GM23338 (cell line): ENCODE data around the gene MCIDAS. TPM values are rescaled to one million over a fixed set of nuclear protein-coding genes. Genes with fewer than 3 reads are reported as not detected.

Experiments
- ATAC-seq: fragments of 200-7000 bp; cut with Tn5 transposase; 3 replicates; pipeline ENCODE4 v1.9.1; 2020
- DNase-seq: peaks from one replicate; pipeline ENCODE4 v3.0.0-alpha.2; 2015; ENCODE audit warnings: low spot score
- H2AFZ ChIP-seq: fragments of 200-600 bp; sonication (generic); 2 replicates; pipeline ENCODE4 v1.8.0; 2016; ENCODE audit warnings: antibody characterized with exemption, mild to moderate bottlenecking, moderate library complexity
- H3F3A ChIP-seq: fragments of 200-600 bp; sonication (generic); replicated peaks from 2 replicates; pipeline ENCODE4 v1.8.0; 2017; ENCODE audit warnings: antibody characterized with exemption, mixed run types, low read depth
- H3K27ac ChIP-seq: fragments of 200-600 bp; sonication (generic); 2 replicates; pipeline ENCODE4 v1.6.1; 2016; ENCODE audit warnings: low read depth
- H3K27me3 ChIP-seq: fragments of 200-600 bp; sonication (generic); 2 replicates; pipeline ENCODE4 v1.8.0; 2016; ENCODE audit warnings: mild to moderate bottlenecking, mixed run types, moderate library complexity; ENCODE audit not compliant: insufficient read depth
- H3K36me3 ChIP-seq: fragments of 200-600 bp; sonication (generic); 2 replicates; pipeline ENCODE4 v1.8.0; 2016; ENCODE audit warnings: mild to moderate bottlenecking; ENCODE audit not compliant: insufficient read depth
- H3K4me1 ChIP-seq: fragments of 200-600 bp; sonication (generic); 2 replicates; pipeline ENCODE4 v1.8.0; 2016; ENCODE audit warnings: mild to moderate bottlenecking, moderate library complexity; ENCODE audit not compliant: insufficient read depth
- H3K4me2 ChIP-seq: fragments of 200-600 bp; sonication (generic); 2 replicates; pipeline ENCODE4 v1.7.1; 2017; ENCODE audit warnings: mixed run types
- H3K4me3 ChIP-seq: fragments of 200-600 bp; sonication (generic); 2 replicates; pipeline ENCODE4 v1.6.1; 2016; ENCODE audit warnings: mixed run types
- H3K79me2 ChIP-seq: fragments of 200-600 bp; sonication (generic); replicated peaks from 2 replicates; pipeline ENCODE4 v1.8.0; 2017; ENCODE audit warnings: mild to moderate bottlenecking; ENCODE audit not compliant: insufficient read depth
- H3K9me2 ChIP-seq: fragments of 200-600 bp; sonication (generic); 2 replicates; pipeline ENCODE4 v1.8.0; 2017; ENCODE audit not compliant: insufficient read depth
- H4K20me1 ChIP-seq: fragments of 200-600 bp; sonication (generic); replicated peaks from 2 replicates; pipeline ENCODE4 v1.8.0; 2017; ENCODE audit warnings: mild to moderate bottlenecking; ENCODE audit not compliant: insufficient read depth
- H3K27ac Mint-ChIP-seq: 2 replicates; pipeline ENCODE4 v1.8.0; 2020; ENCODE audit warnings: inconsistent platforms, mild to moderate bottlenecking, moderate library complexity, mixed read lengths
- H3K27me3 Mint-ChIP-seq: 3 replicates; pipeline ENCODE4 v1.8.0; 2022; ENCODE audit warnings: low read depth, mild to moderate bottlenecking, moderate library complexity, mixed read lengths, inconsistent platforms; ENCODE audit not compliant: insufficient read depth, poor library complexity
- H3K36me3 Mint-ChIP-seq: 3 replicates; pipeline ENCODE4 v1.8.0; 2021; ENCODE audit warnings: low read depth, mild to moderate bottlenecking, inconsistent platforms, moderate library complexity, mixed read lengths
- H3K4me1 Mint-ChIP-seq: 3 replicates; pipeline ENCODE4 v1.8.0; 2020; ENCODE audit warnings: mild to moderate bottlenecking, inconsistent platforms, mixed read lengths
- H3K4me3 Mint-ChIP-seq: 3 replicates; pipeline ENCODE4 v1.8.0; 2021; ENCODE audit warnings: moderate library complexity, mild to moderate bottlenecking, inconsistent platforms, mixed read lengths
- H3K9me3 Mint-ChIP-seq: 3 replicates; pipeline ENCODE4 v1.8.0; 2020; ENCODE audit warnings: moderate library complexity, mild to moderate bottlenecking, inconsistent platforms, mixed read lengths
- EZH2 ChIP-seq: fragments of 200-600 bp; sonication (generic); IDR thresholded peaks from one replicate; pipeline ENCODE4 v1.8.0; 2017; ENCODE audit warnings: antibody characterized with exemption, mild to moderate bottlenecking, low read depth; ENCODE audit not compliant: unreplicated experiment
- EZH2phosphoT487 ChIP-seq: fragments of 200-600 bp; sonication (generic); IDR thresholded peaks from one replicate; pipeline ENCODE4 v1.8.1; 2018; ENCODE audit warnings: antibody characterized with exemption; ENCODE audit not compliant: unreplicated experiment
- POLR2AphosphoS5 ChIP-seq: IDR thresholded peaks from 2 replicates; pipeline ENCODE4 v1.6.1; 2016; ENCODE audit warnings: antibody characterized with exemption, low read depth
- STAT1 ChIP-seq: IDR thresholded peaks from one replicate; pipeline ENCODE4 v1.6.1; 2016; ENCODE audit warnings: antibody characterized with exemption; ENCODE audit not compliant: unreplicated experiment
- ZNF114 ChIP-seq: fragments of 250-450 bp; sonication (Bioruptor Pico); IDR thresholded peaks from 2 replicates; pipeline ENCODE4 v1.5.0; 2020; ENCODE audit warnings: mild to moderate bottlenecking, moderate library complexity
- polyA plus RNA-seq: library from polyadenylated mRNA; unstranded; fragments of >200 nt; fragmentation: Nextera tagmentation; extraction: Ambion mirVana; gene quantifications from 2 replicates; pipeline ENCODE4 v1.2.1, GENCODE V29; 2016
- total RNA-seq: library from RNA; depleted of rRNA; stranded (reverse); fragments of >200 nt; shearing (Covaris generic); gene quantifications from 2 replicates; pipeline ENCODE4 v1.2.3, GENCODE V29; 2014
- TF ChIP-seq, protein P1 (sequence below): IDR thresholded peaks from 2 replicates; pipeline ENCODE4 v1.6.1; 2016; ENCODE audit warnings: antibody characterized with exemption
- TF ChIP-seq, protein P2 (sequence below), 2 experiments: fragments of 200-600 bp in 1 of 2; sonication (generic) in 1 of 2; conservative IDR thresholded peaks; 2 replicates each; pipeline versions ENCODE4 v1.5.1 to v1.6.1; 2016 to 2017; ENCODE audit warnings: antibody characterized with exemption in 2 of 2, low read depth in 2 of 2, mild to moderate bottlenecking in 2 of 2, moderate library complexity in 1 of 2

The MCIDAS gene
- total and polyA plus RNA-seq, 2 experiments from 2014 or later, result not detected

DNA sequence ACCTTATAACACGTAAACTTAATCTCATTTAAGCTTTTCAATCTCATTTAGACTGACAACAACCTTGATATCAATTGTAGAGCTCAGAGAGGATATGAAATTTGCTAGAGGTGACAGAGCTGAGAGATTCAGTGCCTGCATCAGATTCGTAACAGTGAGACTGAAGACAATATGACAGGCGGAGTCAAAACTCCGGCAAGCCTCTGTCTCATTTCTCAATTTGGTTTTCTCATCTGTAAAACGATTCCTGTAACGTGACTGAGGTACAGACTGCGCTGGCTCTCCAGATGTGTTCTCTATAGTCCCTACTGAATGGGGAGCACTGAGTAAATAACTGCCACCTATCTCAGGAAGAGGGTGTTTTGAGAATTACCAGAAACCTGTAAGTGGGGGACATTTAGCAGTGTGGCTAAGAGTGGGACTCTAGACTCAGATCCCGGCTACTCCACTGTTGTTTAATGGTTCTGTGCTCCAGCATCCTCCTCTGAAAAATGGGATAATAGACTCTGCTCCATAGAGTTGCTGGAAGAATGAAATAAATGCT is 3.0 kb upstream of the MCIDAS start:
- Mint-ChIP-seq H3K27me3 (peaks cover 96% of the 10 kb centered on the region), H3K4me1 (peaks cover 27% of the 10 kb centered on the region), H3K36me3 (peaks cover 3% of the 10 kb centered on the region; the same call in 1 of the 3 replicates), H3K9me3 (peaks cover 5% of the 10 kb centered on the region), H3K27ac (no peak overlapping the region), H3K4me3 (no peak overlapping the region; the same call in 2 of the 3 replicates)
- ATAC-seq (no peak), DNase-seq (no peak)
- Histone ChIP-seq H3K79me2 (no peaks in the 10 kb centered on the region), H4K20me1 (peaks cover 47% of the 10 kb centered on the region), H3K36me3 (no peaks in the 10 kb centered on the region; the same call in 1 of the 2 replicates), H3K4me3 (no peak overlapping the region), H3K27ac (no peak overlapping the region), H3K4me2 (no peak overlapping the region), H3K9me2 (no peaks in the 10 kb centered on the region), H3K27me3 (peaks cover 100% of the 10 kb centered on the region), H2AFZ (no peak overlapping the region), H3K4me1 (peaks cover 34% of the 10 kb centered on the region), H3F3A (peaks cover 30% of the 10 kb centered on the region)
- TF ChIP-seq, protein P1, sequence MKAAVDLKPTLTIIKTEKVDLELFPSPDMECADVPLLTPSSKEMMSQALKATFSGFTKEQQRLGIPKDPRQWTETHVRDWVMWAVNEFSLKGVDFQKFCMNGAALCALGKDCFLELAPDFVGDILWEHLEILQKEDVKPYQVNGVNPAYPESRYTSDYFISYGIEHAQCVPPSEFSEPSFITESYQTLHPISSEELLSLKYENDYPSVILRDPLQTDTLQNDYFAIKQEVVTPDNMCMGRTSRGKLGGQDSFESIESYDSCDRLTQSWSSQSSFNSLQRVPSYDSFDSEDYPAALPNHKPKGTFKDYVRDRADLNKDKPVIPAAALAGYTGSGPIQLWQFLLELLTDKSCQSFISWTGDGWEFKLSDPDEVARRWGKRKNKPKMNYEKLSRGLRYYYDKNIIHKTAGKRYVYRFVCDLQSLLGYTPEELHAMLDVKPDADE, result no peak
- peak; percentile 86 for TF ChIP-seq EZH2

DNA sequence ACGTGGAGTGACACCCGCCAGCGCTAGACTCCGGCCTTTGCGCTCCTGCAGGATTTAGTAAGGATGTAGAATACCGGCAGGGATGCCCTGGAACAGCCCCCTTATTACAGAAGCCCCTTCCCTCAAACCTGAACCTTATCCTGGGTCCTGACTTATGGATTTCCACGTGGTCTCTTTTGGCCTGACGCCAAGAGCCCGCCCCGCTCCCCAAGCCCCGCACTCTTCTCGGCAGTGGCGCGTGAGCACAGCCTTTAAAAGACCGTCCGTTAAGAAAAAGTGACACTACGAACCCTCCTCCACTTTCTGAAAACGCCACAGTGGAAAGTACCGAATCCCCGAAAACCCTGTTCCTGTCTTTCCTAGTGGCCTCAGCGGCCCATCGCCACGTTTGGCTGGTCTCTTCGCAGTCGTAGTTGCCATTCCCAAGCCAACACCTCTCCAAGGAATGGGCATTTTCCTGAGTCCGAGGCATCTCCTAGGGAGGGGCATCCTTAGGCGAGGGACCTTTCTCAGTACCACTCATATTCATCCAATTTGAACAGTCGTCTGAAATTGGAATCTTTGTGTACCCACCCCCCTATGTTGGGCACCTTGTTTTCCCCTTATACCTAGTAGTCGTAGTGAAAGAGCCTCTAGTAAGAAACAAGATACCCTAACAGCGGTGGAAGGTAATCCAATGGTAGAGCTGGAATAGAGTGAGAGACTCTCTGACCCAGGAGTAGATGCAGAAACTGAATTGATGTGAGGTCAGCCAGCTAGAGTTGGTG is 732 bp upstream of the MCIDAS start:
- peak overlapping the region; percentile 92 for H2AFZ ChIP-seq
- H3K4me3 ChIP-seq, result peak overlapping the region; percentile 66
- DNase-seq, result peak; percentile 26
- ATAC-seq, result no peak
- TF ChIP-seq, protein P2, sequence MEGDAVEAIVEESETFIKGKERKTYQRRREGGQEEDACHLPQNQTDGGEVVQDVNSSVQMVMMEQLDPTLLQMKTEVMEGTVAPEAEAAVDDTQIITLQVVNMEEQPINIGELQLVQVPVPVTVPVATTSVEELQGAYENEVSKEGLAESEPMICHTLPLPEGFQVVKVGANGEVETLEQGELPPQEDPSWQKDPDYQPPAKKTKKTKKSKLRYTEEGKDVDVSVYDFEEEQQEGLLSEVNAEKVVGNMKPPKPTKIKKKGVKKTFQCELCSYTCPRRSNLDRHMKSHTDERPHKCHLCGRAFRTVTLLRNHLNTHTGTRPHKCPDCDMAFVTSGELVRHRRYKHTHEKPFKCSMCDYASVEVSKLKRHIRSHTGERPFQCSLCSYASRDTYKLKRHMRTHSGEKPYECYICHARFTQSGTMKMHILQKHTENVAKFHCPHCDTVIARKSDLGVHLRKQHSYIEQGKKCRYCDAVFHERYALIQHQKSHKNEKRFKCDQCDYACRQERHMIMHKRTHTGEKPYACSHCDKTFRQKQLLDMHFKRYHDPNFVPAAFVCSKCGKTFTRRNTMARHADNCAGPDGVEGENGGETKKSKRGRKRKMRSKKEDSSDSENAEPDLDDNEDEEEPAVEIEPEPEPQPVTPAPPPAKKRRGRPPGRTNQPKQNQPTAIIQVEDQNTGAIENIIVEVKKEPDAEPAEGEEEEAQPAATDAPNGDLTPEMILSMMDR (conservative IDR thresholded peaks at IDR 0.05; ENCODE audit: low read depth in 2 of 2), result no peak
- TF ChIP-seq EZH2phosphoT487, result peak; percentile 91
- TF ChIP-seq STAT1, result no peak
- peak; percentile 87 for TF ChIP-seq EZH2
- no peak for TF ChIP-seq ZNF114 (CRISPR knock-in tag)
- no peak for TF ChIP-seq POLR2AphosphoS5
- peaks cover 100% of the 10 kb centered on the region for H3K27me3 ChIP-seq
- peaks cover 31% of the 10 kb centered on the region for H3K4me1 ChIP-seq
- no peaks in the 10 kb centered on the region for H3K9me2 ChIP-seq
- Mint-ChIP-seq H3K27me3 (peaks cover 97% of the 10 kb centered on the region), H3K4me1 (peaks cover 33% of the 10 kb centered on the region), H3K36me3 (peaks cover 3% of the 10 kb centered on the region; the same call in 1 of the 3 replicates), H3K9me3 (peaks cover 5% of the 10 kb centered on the region; the same call in 2 of the 3 replicates), H3K4me3 (peak overlapping the region; percentile 73), H3K27ac (no peak overlapping the region)
- no peaks in the 10 kb centered on the region for H3K36me3 ChIP-seq
- no peak overlapping the region for H3K27ac ChIP-seq
- peaks cover 24% of the 10 kb centered on the region for H3F3A ChIP-seq
- no peaks in the 10 kb centered on the region for H3K79me2 ChIP-seq
- peak overlapping the region; percentile 84 for H3K4me2 ChIP-seq
- H4K20me1 ChIP-seq, result peaks cover 49% of the 10 kb centered on the region
